Nephron progenitor cell (in vitro differentiated cells): ENCODE results near the gene NRCAM.

Experiments used
- DNase-seq: peaks from one replicate; pipeline ENCODE4 v3.0.0; 2021
- H3K27ac Mint-ChIP-seq: 2 replicates; pipeline ENCODE4 v1.8.0; 2021; ENCODE audit warnings: mild to moderate bottlenecking, moderate library complexity, mixed read lengths
- H3K27me3 Mint-ChIP-seq: 2 replicates; pipeline ENCODE4 v1.8.0; 2021; ENCODE audit warnings: mild to moderate bottlenecking, low read depth, mixed read lengths; ENCODE audit not compliant: poor library complexity
- H3K36me3 Mint-ChIP-seq: 2 replicates; pipeline ENCODE4 v1.8.0; 2021; ENCODE audit warnings: low read depth, mixed read lengths
- H3K4me1 Mint-ChIP-seq: 2 replicates; pipeline ENCODE4 v1.8.0; 2021; ENCODE audit warnings: mixed read lengths
- H3K4me3 Mint-ChIP-seq: 2 replicates; pipeline ENCODE4 v1.8.0; 2021; ENCODE audit warnings: mild to moderate bottlenecking, moderate library complexity, mixed read lengths
- H3K9me3 Mint-ChIP-seq: 2 replicates; pipeline ENCODE4 v1.8.0; 2021; ENCODE audit warnings: mild to moderate bottlenecking, moderate library complexity, mixed read lengths
- TF ChIP-seq, protein P1 (sequence below): fragments of 200-600 bp; sonication (generic); IDR thresholded peaks from 2 replicates; pipeline ENCODE4 v1.5.0; 2021; ENCODE audit warnings: antibody characterized with exemption

Gene NRCAM

DNA sequence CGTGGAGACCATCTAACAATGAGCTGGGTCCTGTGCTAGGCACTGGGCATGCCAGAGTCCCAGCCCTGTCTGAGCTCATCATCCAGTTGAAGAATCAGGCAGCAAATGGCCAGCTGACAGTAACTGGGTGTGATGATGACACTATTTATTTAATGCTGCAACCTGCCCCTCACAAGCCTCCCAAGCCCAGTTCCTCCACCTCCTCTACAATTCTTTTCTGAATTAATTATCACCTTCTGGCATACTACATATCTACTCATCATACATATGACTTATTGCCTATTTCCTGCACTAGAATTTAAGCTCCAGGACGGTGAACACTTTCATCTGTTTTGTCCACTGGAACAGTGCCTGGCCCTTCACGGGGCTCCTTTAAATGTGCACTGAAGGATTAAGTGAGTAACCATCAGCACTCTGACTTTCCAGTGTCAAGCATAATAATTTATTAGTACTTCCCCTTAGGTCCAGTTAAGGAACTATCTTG lies 229.4 kb downstream of the NRCAM start:
- Mint-ChIP-seq H3K9me3 (no peaks in the 10 kb centered on the region), H3K36me3 (no peaks in the 10 kb centered on the region), H3K27me3 (no peaks in the 10 kb centered on the region), H3K27ac (no peak overlapping the region), H3K4me1 (peaks cover 8% of the 10 kb centered on the region), H3K4me3 (no peak overlapping the region)
- DNase-seq, result no peak
- TF ChIP-seq, protein P1, sequence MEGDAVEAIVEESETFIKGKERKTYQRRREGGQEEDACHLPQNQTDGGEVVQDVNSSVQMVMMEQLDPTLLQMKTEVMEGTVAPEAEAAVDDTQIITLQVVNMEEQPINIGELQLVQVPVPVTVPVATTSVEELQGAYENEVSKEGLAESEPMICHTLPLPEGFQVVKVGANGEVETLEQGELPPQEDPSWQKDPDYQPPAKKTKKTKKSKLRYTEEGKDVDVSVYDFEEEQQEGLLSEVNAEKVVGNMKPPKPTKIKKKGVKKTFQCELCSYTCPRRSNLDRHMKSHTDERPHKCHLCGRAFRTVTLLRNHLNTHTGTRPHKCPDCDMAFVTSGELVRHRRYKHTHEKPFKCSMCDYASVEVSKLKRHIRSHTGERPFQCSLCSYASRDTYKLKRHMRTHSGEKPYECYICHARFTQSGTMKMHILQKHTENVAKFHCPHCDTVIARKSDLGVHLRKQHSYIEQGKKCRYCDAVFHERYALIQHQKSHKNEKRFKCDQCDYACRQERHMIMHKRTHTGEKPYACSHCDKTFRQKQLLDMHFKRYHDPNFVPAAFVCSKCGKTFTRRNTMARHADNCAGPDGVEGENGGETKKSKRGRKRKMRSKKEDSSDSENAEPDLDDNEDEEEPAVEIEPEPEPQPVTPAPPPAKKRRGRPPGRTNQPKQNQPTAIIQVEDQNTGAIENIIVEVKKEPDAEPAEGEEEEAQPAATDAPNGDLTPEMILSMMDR, result no peak

DNA sequence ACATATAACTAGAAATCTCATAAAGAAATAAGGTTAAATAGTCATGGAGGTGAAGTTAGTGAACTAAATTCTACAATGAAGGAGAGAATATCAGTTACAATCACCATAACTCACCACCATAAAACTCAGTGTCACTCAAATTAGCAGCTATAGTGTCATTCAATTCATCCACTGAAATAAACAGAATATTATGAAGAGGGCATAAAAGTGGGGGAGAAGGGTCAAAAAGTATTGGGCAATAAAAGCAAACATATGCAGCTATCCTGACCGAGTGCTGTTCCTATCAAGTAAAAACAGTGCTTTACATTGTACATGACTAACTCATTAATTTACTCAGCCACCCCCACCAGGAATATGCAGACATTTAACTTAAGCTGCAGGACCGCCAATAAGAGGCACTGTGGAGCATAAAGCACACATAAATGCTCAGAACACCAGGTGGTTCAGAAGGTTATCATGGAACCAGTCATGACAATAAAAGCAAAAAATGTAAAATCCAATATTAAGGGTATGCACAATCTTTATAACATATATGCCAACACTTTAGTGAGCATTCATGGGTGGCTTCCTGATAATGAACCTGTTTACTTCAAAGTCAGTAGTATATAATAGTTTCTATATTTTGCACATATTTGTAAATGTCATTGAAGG lies 230.6 kb downstream of the NRCAM start:
- H3K36me3 Mint-ChIP-seq, result no peaks in the 10 kb centered on the region
- peaks cover 7% of the 10 kb centered on the region for H3K9me3 Mint-ChIP-seq
- TF ChIP-seq, protein P1, result no peak
- DNase-seq, result no peak
- H3K4me3 Mint-ChIP-seq, result no peak overlapping the region
- no peak overlapping the region for H3K27ac Mint-ChIP-seq
- H3K4me1 Mint-ChIP-seq, result peaks cover 8% of the 10 kb centered on the region
- H3K27me3 Mint-ChIP-seq, result no peaks in the 10 kb centered on the region

DNA sequence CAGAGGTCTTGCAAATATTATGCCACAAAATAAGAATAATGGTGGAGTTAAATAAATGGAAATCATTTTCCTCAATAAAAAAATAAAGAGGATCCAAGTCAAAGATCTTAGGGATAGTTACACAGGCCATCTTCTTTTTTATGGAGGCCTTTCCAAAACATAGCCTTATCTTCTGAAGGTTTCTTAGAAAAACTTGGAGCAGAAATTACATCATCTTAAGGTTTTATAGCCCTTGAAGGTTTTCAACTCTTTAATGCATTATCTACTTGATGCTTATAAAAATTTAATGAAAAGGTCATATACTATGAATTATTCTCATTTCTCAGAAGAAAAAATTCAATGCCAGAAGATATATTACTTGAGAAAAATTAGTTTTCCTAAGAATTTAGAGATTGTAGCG lies 231.8 kb downstream of the NRCAM start:
- TF ChIP-seq, protein P1, result no peak
- DNase-seq, result no peak
- Mint-ChIP-seq H3K9me3 (peaks cover 17% of the 10 kb centered on the region), H3K27ac (no peak overlapping the region), H3K4me3 (no peak overlapping the region), H3K27me3 (no peaks in the 10 kb centered on the region), H3K36me3 (no peaks in the 10 kb centered on the region), H3K4me1 (peaks cover 8% of the 10 kb centered on the region)

DNA sequence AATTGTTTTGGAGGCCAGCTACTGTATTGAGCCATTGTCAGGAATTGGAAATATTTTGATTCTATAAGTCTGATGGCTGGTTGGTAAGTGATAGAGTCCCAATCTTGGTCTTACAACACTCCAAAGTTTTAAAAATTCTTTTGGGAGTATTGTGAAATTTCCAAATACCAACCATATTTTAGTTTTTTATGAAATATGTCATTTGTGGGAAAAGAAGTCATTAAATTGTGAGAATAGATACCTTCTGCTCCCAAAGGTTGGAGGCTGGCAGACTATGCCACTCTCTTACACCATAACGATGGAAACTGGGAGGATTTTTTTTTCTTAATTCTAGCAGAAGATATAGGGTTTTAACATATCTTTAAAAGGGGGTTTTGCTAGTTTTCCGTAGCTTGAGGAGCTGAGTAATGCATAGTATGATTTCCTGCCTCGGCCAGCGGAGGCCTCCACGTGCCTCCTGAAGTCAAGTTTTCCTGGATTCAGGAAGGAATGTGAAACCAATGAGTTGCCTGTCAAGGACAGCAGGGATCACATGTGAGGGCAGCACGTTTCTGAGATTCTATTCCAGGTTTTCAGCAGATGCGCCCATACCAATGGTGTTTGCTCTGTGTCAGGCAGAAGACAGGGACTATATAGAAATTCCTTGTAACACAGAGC lies 233.9 kb downstream of the NRCAM start:
- Mint-ChIP-seq H3K36me3 (no peaks in the 10 kb centered on the region), H3K27me3 (no peaks in the 10 kb centered on the region), H3K4me1 (peaks cover 8% of the 10 kb centered on the region), H3K27ac (no peak overlapping the region), H3K9me3 (peaks cover 29% of the 10 kb centered on the region), H3K4me3 (no peak overlapping the region)
- TF ChIP-seq, protein P1, result no peak
- DNase-seq, result no peak

DNA sequence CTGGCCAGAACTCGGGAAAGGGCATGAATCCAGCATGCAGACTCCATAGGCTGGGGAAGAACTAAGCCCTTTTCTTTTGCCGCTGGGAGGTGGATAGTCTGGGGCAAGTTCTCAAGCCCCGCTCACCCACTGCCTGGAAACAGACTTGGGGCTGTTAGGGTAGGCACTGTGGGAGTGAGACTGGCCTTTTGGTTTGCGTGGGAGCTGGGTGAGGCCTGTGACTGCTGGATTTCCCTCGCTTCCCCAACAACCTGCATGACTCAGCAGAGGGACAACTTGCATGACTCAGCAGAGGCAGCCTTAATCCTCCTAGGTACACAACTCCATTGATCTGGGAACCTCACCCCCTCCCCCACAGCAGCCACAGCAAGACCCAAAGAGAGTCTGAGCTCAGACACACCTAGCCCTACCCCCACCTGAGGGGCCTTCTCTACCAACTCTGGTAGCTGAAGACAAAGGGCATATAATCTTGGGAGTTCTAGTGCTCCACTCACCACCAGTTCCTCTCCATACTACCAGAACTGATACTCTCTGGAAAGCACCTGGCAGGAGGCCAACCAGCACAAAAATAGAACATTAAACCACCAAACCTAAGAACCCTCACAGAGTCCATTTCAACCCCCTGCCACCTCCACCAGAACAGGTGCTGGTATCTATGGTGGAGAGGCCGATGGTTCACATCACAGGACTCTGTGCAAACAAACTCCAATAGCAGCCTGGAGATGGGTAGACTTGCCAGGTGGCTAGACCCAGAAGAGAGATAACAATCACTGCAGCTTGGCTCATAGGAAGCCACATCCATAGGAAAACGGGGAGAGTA lies 244.6 kb downstream of the NRCAM start:
- peaks cover 23% of the 10 kb centered on the region for H3K9me3 Mint-ChIP-seq
- no peak overlapping the region for H3K27ac Mint-ChIP-seq
- peaks cover 16% of the 10 kb centered on the region for H3K36me3 Mint-ChIP-seq
- H3K4me1 Mint-ChIP-seq, result no peaks in the 10 kb centered on the region
- H3K4me3 Mint-ChIP-seq, result no peak overlapping the region
- H3K27me3 Mint-ChIP-seq, result peaks cover 2% of the 10 kb centered on the region
- TF ChIP-seq, protein P1, result no peak
- no peak for DNase-seq
